Tibial nerve (tissue), 4 donors: ENCODE measurements around the gene OSER1. TPM values are rescaled to one million over a fixed set of nuclear protein-coding genes. Genes with fewer than 3 reads are reported as not detected.
A peak's percentile ranks its signal among the peaks of the same experiment; 100 is the strongest.

Experiments used
- DNase-seq, 2 donors: peaks; one replicate each; pipeline ENCODE4 v3.0.0-alpha.2; 2019; ENCODE audit warnings: low spot score in 2 of 2
- H3K27ac ChIP-seq, 4 donors: fragments of 200-600 bp; sonication (generic) in 3 of 4; one replicate each; pipeline ENCODE4 v1.5.1; 2017 to 2019; ENCODE audit warnings: mild to moderate bottlenecking in 1 of 4
- H3K27me3 ChIP-seq, 2 donors: fragments of 200-600 bp; sonication (generic) in 1 of 2; one replicate each; pipeline versions ENCODE4 v1.5.1 to v1.6.0; 2017 to 2019
- H3K36me3 ChIP-seq, 3 donors: fragments of 200-600 bp; sonication (generic); one replicate each; pipeline ENCODE4 v1.5.1; 2018 to 2019
- H3K4me1 ChIP-seq, 4 donors: fragments of 200-600 bp; sonication (generic) in 3 of 4; one replicate each; pipeline ENCODE4 v1.5.1; 2017 to 2019
- H3K4me3 ChIP-seq, 4 donors: fragments of 200-600 bp; sonication (generic) in 3 of 4; one replicate each; pipeline ENCODE4 v1.5.1; 2017 to 2019; ENCODE audit warnings: mild to moderate bottlenecking in 1 of 4, moderate library complexity in 1 of 4
- H3K9me3 ChIP-seq, 4 donors: fragments of 200-600 bp; sonication (generic) in 3 of 4; one replicate each; pipeline ENCODE4 v1.5.1; 2017 to 2019
- EP300 ChIP-seq, 2 donors: sonication (generic); formaldehyde crosslinking; IDR thresholded peaks; one replicate each; pipeline ENCODE4 v1.6.1; 2017; ENCODE audit warnings: antibody characterized with exemption in 2 of 2, mild to moderate bottlenecking in 1 of 2
- POLR2A ChIP-seq, 2 donors: fragments of 450-650 bp; IDR thresholded peaks; one replicate each; pipeline ENCODE4 v1.6.1; 2017; ENCODE audit warnings: antibody characterized with exemption in 2 of 2, mild to moderate bottlenecking in 2 of 2, moderate library complexity in 2 of 2
- WGBS, 2 donors: methylation state at CpG; one replicate each; pipeline ENCODE4 v1.1.5; 2018; 5-methylcytosine and 5-hydroxymethylcytosine counted together
- total RNA-seq, 4 donors: library from RNA; depleted of rRNA; stranded (reverse); fragments of >200 nt; gene quantifications; one replicate each; pipeline ENCODE4 v1.1.0, GENCODE V29; 2016
- TF ChIP-seq, protein P1 (sequence below), 5 experiments: fragments of 200-600 bp in 3 of 5; fragments of 450-650 bp in 2 of 5; sonication (generic) in 3 of 5; IDR thresholded peaks; one replicate each; pipeline ENCODE4 v1.5.1; 2016 to 2019; ENCODE audit warnings: antibody characterized with exemption in 5 of 5, mild to moderate bottlenecking in 3 of 5, moderate library complexity in 2 of 5

Gene OSER1
- total RNA-seq, 4 donors from 2014 or later = 31.2 to 47.9 (median 35.3) TPM

- Histone ChIP-seq H3K36me3 (no peaks in the 10 kb centered on the region), H3K4me3 (no peak overlapping the region), H3K27ac (no peak overlapping the region), H3K4me1 (no peaks in the 10 kb centered on the region), H3K27me3 (peaks cover 0 to 4% of the 10 kb centered on the region in 2 donors), H3K9me3 (no peaks in the 10 kb centered on the region)
- 48 to 63% methylated on average over 3 of the region's 3 CpGs for WGBS, 2 donors
- TF ChIP-seq, protein P1, sequence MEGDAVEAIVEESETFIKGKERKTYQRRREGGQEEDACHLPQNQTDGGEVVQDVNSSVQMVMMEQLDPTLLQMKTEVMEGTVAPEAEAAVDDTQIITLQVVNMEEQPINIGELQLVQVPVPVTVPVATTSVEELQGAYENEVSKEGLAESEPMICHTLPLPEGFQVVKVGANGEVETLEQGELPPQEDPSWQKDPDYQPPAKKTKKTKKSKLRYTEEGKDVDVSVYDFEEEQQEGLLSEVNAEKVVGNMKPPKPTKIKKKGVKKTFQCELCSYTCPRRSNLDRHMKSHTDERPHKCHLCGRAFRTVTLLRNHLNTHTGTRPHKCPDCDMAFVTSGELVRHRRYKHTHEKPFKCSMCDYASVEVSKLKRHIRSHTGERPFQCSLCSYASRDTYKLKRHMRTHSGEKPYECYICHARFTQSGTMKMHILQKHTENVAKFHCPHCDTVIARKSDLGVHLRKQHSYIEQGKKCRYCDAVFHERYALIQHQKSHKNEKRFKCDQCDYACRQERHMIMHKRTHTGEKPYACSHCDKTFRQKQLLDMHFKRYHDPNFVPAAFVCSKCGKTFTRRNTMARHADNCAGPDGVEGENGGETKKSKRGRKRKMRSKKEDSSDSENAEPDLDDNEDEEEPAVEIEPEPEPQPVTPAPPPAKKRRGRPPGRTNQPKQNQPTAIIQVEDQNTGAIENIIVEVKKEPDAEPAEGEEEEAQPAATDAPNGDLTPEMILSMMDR (IDR thresholded peaks at IDR 0.05) = no peak
- TF ChIP-seq POLR2A (IDR thresholded peaks at IDR 0.05) (no peak), EP300 (IDR thresholded peaks at IDR 0.05) (no peak)
- no peak for DNase-seq
Observed at GRCh38 chr20:44253528-44253927, 43.0 kb upstream of the OSER1 start.

GRCh38 chr20:44251284-44251683, 40.7 kb upstream of the OSER1 start:
- Histone ChIP-seq H3K27ac (no peak overlapping the region), H3K4me3 (no peak overlapping the region), H3K36me3 (no peaks in the 10 kb centered on the region), H3K4me1 (peaks cover 0 to 13% (median 6%) of the 10 kb centered on the region in 4 donors), H3K9me3 (no peaks in the 10 kb centered on the region), H3K27me3 (peaks cover 0 to 16% of the 10 kb centered on the region in 2 donors)
- WGBS, 2 donors = 54 to 65% methylated on average over 4 of the region's 4 CpGs
- DNase-seq = no peak
- TF ChIP-seq EP300 (IDR thresholded peaks at IDR 0.05) (no peak), POLR2A (IDR thresholded peaks at IDR 0.05) (no peak)
- TF ChIP-seq, protein P1 (IDR thresholded peaks at IDR 0.05) = no peak

DNA sequence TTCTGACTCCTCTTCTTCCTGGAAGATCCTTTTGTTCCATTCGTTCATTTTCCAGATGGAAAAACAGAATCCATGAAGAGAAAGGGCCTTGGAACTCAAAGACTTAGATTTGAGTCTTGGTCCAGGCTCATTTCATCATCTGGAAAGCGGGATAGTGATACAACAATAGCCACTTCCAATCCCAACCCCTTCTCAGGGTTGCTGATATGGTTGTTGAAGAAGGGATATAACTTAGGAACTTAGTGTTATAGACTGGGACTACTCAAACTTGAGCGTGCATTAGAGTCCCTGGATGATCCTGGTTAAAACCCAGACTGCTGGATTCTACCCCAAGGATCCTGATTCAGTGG, 37.8 kb upstream of the OSER1 start:
- Histone ChIP-seq H3K27ac (no peak overlapping the region), H3K9me3 (no peaks in the 10 kb centered on the region), H3K4me1 (peaks cover 0 to 13% (median 6%) of the 10 kb centered on the region in 4 donors), H3K4me3 (no peak overlapping the region), H3K27me3 (peaks cover 0 to 16% of the 10 kb centered on the region in 2 donors), H3K36me3 (no peaks in the 10 kb centered on the region)
- TF ChIP-seq EP300 (IDR thresholded peaks at IDR 0.05) = no peak
- no peak for TF ChIP-seq POLR2A (IDR thresholded peaks at IDR 0.05)
- TF ChIP-seq, protein P1 (IDR thresholded peaks at IDR 0.05) = no peak
- 44 to 56% methylated on average over 3 of the region's 3 CpGs for WGBS, 2 donors
- DNase-seq = no peak

- Histone ChIP-seq H3K27ac (no peak overlapping the region), H3K4me1 (peaks cover 0 to 13% (median 6%) of the 10 kb centered on the region in 4 donors), H3K27me3 (peaks cover 0 to 16% of the 10 kb centered on the region in 2 donors), H3K9me3 (no peaks in the 10 kb centered on the region), H3K36me3 (no peaks in the 10 kb centered on the region), H3K4me3 (peak overlapping the region in 1 of 4 donors; percentile 35)
- no peak for DNase-seq
- TF ChIP-seq, protein P1 (IDR thresholded peaks at IDR 0.05) = no peak
- TF ChIP-seq EP300 (IDR thresholded peaks at IDR 0.05) = no peak
- TF ChIP-seq POLR2A (IDR thresholded peaks at IDR 0.05) = no peak
- 5 to 6% methylated on average over 21 to 25 of the region's 31 CpGs for WGBS, 2 donors
Observed at GRCh38 chr20:44247586-44248409, 37.2 kb upstream of the OSER1 start.

DNA sequence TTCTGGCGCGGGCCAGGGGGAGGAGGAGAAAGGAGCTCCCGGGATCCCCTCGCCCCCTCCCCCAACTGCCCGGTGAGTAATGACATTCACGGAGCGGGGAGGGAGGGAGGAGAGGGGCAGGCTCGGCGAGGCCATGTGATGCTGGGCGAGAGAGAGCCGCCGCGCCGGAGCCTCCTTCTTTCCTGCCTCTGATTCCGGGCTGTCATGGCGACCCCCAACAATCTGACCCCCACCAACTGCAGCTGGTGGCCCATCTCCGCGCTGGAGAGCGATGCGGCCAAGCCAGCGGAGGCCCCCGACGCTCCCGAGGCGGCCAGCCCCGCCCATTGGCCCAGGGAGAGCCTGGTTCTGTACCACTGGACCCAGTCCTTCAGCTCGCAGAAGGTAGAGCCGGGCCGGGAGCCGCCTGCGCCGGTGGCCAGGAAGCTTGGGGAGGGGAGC, 36.6 kb upstream of the OSER1 start, which contains the start of gene GDAP1L1:
TSS of gene GDAP1L1 (plus strand) at position 178 of the 441 bp plus-strand sequence. CDS start at position 205, 27 bp downstream.
- H3K27me3 ChIP-seq = peaks cover 0 to 16% of the 10 kb centered on the region in 2 donors
- no peak for DNase-seq
- H3K27ac ChIP-seq = no peak within 1 kb of the TSS
- peaks cover 0 to 13% (median 6%) of the 10 kb centered on the region in 4 donors for H3K4me1 ChIP-seq
- TF ChIP-seq POLR2A (IDR thresholded peaks at IDR 0.05) (no peak), EP300 (IDR thresholded peaks at IDR 0.05) (no peak)
- TF ChIP-seq, protein P1 (IDR thresholded peaks at IDR 0.05) = no peak
- H3K36me3 ChIP-seq = no peaks in the 10 kb centered on the region
- no peaks in the 10 kb centered on the region for H3K9me3 ChIP-seq
- H3K4me3 ChIP-seq = peak within 1 kb of the TSS in 2 of 4 donors; percentile 30 to 35
- 4% methylated on average over 26 to 31 of the region's 32 CpGs for WGBS, 2 donors
